HG03039 (cell line): Measurements from ENCODE around the gene PLA2R1.

Experiments
- ATAC-seq: cut with Tn5 transposase; IDR thresholded peaks from one replicate; pipeline ENCODE4 v1.9.1; 2021; ENCODE audit warnings: mild to moderate bottlenecking, moderate library complexity; ENCODE audit not compliant: unreplicated experiment

PLA2R1 gene

GRCh38 chr2:160033732-160034392 lies 28.6 kb downstream of the PLA2R1 start:
- ATAC-seq = no peak

GRCh38 chr2:160029270-160029628 lies 33.2 kb downstream of the PLA2R1 start:
- no peak for ATAC-seq

- no peak for ATAC-seq
Observed at GRCh38 chr2:160028431-160029269, 33.8 kb downstream of the PLA2R1 start.

DNA sequence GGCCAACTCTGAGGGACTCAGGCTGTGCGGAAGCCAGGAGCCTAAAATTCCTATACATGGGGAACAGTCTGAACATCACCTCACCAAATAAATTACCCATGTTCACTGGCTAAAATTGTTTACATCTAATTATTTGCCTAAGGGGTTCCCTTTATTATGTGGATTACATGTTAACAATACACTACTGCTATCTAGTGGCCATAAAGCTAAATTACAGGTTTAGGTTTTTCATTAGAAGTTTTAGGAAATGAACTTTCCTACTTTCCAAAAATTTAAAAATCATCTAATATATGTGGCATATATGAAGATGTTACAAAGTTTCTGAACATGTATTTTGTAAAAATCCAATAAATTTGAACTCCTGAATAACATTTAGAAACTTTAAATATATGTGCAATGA lies 40.3 kb downstream of the PLA2R1 start:
- ATAC-seq = no peak

- ATAC-seq = no peak
Observed at GRCh38 chr2:160019374-160020090, 42.9 kb downstream of the PLA2R1 start.

GRCh38 chr2:160015746-160016145 lies 46.7 kb downstream of the PLA2R1 start:
- no peak for ATAC-seq

DNA sequence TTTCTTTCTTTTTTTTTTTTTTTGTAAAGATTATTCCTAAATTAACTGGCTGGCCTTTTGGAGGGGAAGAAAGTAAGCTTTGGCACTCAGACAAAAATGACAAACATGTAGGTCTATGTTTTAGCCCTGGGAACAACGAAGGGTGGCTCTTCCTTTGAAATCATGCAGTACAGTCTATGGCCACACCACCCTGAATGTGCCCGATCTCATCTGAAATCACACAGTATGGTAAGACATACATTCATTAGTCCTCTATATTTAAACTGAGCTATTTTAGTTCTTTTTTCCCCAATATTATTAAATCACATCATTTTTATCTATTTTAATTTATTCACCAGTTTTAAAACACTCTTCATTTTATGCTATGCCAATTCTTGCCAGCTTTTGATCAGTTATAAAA lies 48.2 kb downstream of the PLA2R1 start:
- ATAC-seq = no peak

- no peak for ATAC-seq
Observed at GRCh38 chr2:160010361-160011145, 51.9 kb downstream of the PLA2R1 start.

DNA sequence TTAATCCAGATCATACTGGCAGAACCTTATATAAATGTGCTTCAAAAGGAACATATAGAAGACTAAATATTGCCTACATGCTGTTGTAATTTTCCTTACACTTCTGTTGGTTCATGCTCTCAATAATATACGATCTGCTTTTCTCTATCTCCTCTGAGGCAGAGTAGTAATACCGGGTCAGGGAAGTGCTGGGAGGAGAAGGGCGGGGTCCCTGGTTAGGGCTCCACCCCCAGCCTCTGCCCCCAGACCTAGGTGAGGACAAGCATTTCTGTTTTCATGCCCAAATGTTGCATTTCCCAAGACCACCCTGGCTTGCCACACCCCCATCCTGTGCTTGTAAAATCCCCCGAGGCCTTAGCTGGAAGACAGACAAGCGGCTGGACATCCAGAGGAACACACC lies 55.3 kb downstream of the PLA2R1 start:
- ATAC-seq = no peak

GRCh38 chr2:160006475-160006874 lies 55.9 kb downstream of the PLA2R1 start:
- ATAC-seq = no peak

DNA sequence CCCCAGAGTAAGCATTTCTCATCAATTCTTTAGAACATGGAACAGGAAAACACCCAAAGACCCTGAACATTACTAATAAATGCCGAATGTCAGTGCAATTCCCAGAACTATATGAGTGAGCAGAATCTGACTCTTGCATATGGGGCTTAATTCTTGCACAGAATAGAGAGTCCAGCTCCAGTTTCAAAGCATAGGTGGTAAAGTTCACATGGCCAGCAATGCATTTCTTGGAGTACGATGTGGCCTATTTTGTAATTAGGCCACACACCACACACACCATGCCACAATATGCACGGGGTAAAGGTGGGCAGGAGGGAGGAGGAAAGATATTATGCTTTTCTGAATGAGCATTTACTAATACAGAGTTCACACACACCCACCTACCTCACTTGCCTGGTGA lies 56.5 kb downstream of the PLA2R1 start:
- no peak for ATAC-seq

DNA sequence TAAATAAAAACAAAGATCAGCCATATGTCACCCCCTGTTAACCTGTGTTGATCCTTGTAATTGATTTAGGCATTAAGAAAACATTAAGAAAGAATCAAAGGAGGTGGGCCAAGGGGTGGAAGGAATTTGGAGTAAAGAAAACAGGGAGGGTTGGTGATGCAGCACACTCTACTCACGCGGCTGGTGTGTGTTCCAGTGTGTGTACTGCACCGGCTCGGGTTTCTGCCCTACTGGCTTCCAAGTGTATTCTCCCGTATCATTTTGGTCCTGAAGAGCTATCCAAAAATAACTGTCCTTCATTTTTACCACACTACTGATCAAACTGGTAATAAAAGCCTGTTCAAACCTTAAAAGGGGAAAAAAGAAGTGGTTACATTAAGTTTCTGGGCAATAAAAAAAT lies 56.9 kb downstream of the PLA2R1 start:
- no peak for ATAC-seq

DNA sequence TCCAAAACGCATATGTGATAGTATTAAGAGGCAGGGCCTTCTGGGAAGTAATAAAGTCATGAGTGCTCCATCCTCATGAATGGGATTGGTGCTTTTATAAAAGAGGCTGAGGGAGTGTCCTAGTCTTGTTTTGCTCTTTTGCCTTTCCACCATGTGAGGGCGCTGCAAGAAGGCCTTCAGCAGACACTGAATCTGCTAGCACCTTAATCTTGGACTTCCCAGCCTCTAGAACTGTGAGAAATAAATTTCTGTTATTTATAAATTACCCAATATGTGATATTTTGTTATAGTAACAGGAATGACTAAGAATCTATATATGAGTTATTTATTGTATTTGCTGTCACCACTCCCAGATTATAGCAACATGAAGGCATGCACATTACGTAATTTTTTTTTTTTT lies 63.5 kb downstream of the PLA2R1 start:
- ATAC-seq = no peak

- no peak for ATAC-seq
Observed at GRCh38 chr2:159998243-159998642, 64.2 kb downstream of the PLA2R1 start.

DNA sequence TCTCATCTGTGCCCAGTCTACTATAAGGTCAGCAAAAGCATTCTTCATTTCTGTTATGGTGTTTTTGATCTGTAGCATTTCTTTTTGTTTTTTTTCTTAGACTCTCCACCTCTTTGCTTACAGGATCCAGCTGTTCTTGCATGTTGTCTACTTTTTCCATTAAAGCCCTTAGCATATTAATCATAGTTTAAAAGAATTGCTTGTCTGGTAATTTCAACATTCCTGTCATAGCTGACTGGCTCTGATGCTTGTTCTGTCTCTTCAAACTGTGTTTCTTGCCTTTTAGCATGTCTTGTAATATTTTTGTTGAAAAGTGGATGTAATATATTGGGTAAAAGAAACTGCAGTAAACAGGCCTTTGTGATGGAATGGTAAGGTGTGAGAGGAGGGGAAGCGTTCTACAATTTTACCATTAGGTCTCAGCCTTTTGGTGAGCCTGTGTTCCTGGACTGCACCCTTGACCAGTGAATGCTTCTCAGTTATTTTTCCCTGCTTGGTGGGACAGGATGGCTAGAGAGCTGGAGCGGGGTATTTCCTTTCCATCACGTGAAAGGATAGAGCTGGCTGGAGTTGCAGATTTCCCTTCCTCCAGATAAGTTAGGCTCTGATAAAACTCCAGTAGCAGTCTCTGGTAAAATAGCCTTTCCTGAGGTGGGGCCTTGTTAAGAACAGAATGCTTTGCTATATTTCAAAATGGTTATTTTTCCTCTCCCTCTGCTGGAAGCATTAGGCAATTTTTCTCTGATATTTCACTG lies 65.4 kb downstream of the PLA2R1 start:
- ATAC-seq = no peak

- no peak for ATAC-seq
Observed at GRCh38 chr2:159995038-159995437, 67.4 kb downstream of the PLA2R1 start.

- no peak for ATAC-seq
Observed at GRCh38 chr2:159989249-159989648, 73.2 kb downstream of the PLA2R1 start.

GRCh38 chr2:159988412-159988970 lies 73.9 kb downstream of the PLA2R1 start:
- no peak for ATAC-seq

DNA sequence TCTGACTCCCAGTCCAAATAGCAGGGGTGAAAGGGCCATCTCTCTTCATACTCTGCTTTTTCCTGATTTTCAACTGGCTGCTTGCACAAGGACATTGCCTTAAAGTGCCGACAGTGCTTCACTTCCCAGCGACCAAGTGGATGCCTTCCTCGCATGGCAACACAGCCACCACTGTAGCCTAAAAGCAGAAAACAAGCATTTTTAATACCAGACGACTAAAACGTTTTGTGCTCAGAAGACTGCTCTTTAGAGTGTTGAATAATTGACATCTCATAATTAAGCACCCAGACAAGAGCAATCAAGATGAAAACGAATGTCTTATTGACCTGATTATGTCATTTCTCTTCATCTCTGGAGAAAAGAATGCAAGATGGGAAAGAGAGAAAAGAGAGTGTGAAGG lies 75.2 kb downstream of the PLA2R1 start:
- ATAC-seq = no peak

DNA sequence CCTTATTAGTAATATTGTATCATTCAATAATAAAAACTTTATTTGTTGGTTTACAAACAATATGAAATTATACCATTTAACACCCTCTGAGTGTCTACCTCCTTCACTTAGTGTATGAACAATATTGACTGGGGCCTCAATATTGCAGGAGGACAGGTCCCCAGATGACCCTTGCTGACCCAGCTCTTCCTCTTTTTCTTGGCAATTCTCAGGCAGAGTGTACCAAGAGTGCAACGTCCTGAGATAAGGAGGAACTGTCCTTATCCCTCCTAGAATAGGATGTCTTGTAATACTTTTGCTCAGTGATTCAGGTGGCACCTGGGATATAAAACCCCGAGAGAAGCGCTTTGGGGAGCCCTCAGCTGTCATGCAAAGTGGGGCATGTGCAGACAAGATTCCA lies 76.8 kb downstream of the PLA2R1 start:
- no peak for ATAC-seq
